ENCODE results near the gene DHPS.
"Not testable (repeated sequence)": the region's sequence is repeated elsewhere in the genome, so short reads cannot be mapped to it uniquely, and the experiment has no call there.

Gene DHPS

GRCh38 chr19:12681074-12681987 lies at the start of gene DHPS:
DHPS (minus strand) TSS chr19:12681880; CDS start chr19:12681766, 114 bp downstream.
- DNase-seq (ENCODE audit: low read depth, low spot score): peak; percentile 88

GRCh38 chr19:12731337-12731736 lies 49.7 kb upstream of the DHPS start:
- no peak for DNase-seq (ENCODE audit: low read depth, low spot score)

GRCh38 chr19:12730064-12730463 lies 48.4 kb upstream of the DHPS start:
- DNase-seq (ENCODE audit: low read depth, low spot score): no peak

GRCh38 chr19:12727745-12728433 lies 46.2 kb upstream of the DHPS start:
- no peak for DNase-seq (ENCODE audit: low read depth, low spot score)

- no peak for DNase-seq (ENCODE audit: low read depth, low spot score)
These were observed 45.3 kb upstream of the DHPS start for GRCh38 chr19:12726988-12727316.

- DNase-seq (ENCODE audit: low read depth, low spot score): not testable (repeated sequence)
These were observed 43.9 kb upstream of the DHPS start for GRCh38 chr19:12725612-12726011.

GRCh38 chr19:12723641-12724426 lies 42.2 kb upstream of the DHPS start, which contains the start of gene TNPO2:
TNPO2 (minus strand) TSS chr19:12723932; CDS start chr19:12720977, 2,955 bp downstream.
- DNase-seq (ENCODE audit: low read depth, low spot score): no peak

- DNase-seq (ENCODE audit: low read depth, low spot score): no peak
These were observed 41.6 kb upstream of the DHPS start for GRCh38 chr19:12723381-12723640.

GRCh38 chr19:12722566-12723380 lies 41.1 kb upstream of the DHPS start:
- peak; percentile 93 for DNase-seq (ENCODE audit: low read depth, low spot score)

- peak; percentile 47 for DNase-seq (ENCODE audit: low read depth, low spot score)
These were observed 40.2 kb upstream of the DHPS start for GRCh38 chr19:12721656-12722565.

- no peak for DNase-seq (ENCODE audit: low read depth, low spot score)
These were observed 39.4 kb upstream of the DHPS start for GRCh38 chr19:12720851-12721655.

GRCh38 chr19:12720296-12720695 lies 38.6 kb upstream of the DHPS start:
- no peak for DNase-seq (ENCODE audit: low read depth, low spot score)

- DNase-seq (ENCODE audit: low read depth, low spot score): no peak
These were observed 34.2 kb upstream of the DHPS start for GRCh38 chr19:12715929-12716328.

- DNase-seq (ENCODE audit: low read depth, low spot score): no peak
These were observed 33.4 kb upstream of the DHPS start for GRCh38 chr19:12715102-12715501.

- DNase-seq (ENCODE audit: low read depth, low spot score): not testable (repeated sequence)
These were observed 31.6 kb upstream of the DHPS start for GRCh38 chr19:12713304-12713703.

- not testable (repeated sequence) for DNase-seq (ENCODE audit: low read depth, low spot score)
These were observed 30.4 kb upstream of the DHPS start for GRCh38 chr19:12712077-12712476.

- DNase-seq (ENCODE audit: low read depth, low spot score): no peak
These were observed 29.5 kb upstream of the DHPS start for GRCh38 chr19:12711187-12711586.

GRCh38 chr19:12708641-12709040 lies 27.0 kb upstream of the DHPS start:
- no peak for DNase-seq (ENCODE audit: low read depth, low spot score)

- DNase-seq (ENCODE audit: low read depth, low spot score): no peak
These were observed 24.6 kb upstream of the DHPS start for GRCh38 chr19:12706332-12706718.
